ENCODE measurements around the gene TRIM33.

GRCh38 chr1:114368560-114369255 lies 142.3 kb downstream of the TRIM33 start:
- TF ChIP-seq, protein P1, sequence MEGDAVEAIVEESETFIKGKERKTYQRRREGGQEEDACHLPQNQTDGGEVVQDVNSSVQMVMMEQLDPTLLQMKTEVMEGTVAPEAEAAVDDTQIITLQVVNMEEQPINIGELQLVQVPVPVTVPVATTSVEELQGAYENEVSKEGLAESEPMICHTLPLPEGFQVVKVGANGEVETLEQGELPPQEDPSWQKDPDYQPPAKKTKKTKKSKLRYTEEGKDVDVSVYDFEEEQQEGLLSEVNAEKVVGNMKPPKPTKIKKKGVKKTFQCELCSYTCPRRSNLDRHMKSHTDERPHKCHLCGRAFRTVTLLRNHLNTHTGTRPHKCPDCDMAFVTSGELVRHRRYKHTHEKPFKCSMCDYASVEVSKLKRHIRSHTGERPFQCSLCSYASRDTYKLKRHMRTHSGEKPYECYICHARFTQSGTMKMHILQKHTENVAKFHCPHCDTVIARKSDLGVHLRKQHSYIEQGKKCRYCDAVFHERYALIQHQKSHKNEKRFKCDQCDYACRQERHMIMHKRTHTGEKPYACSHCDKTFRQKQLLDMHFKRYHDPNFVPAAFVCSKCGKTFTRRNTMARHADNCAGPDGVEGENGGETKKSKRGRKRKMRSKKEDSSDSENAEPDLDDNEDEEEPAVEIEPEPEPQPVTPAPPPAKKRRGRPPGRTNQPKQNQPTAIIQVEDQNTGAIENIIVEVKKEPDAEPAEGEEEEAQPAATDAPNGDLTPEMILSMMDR (conservative IDR thresholded peaks at IDR 0.05 in 1 of 2, IDR thresholded peaks at IDR 0.05 in 1 of 2; ENCODE audit: low read depth in 1 of 2, low read length in 2 of 2), result no peak
- no peak for TF ChIP-seq EZH2 (IDR thresholded peaks at IDR 0.05; ENCODE audit: low read length, missing control alignments)

All from fibroblast of lung (primary cell).